HL-60 (cell line): ENCODE data around the gene KLRD1.

Source experiments
- DNase-seq, 2 experiments: peaks; one replicate each; pipeline ENCODE4 v3.0.0-alpha.2; 2010 to 2020; ENCODE audit warnings: low read depth in 1 of 2, low spot score in 1 of 2
- H3K27ac ChIP-seq: fragments of 250-450 bp; sonication (Bioruptor Pico); replicated peaks from 2 replicates; pipeline ENCODE4 v1.5.1; 2020; ENCODE audit warnings: mild to moderate bottlenecking, moderate library complexity
- H3K27me3 ChIP-seq: fragments of 250-450 bp; sonication (Bioruptor Pico); 2 replicates; pipeline ENCODE4 v1.5.1; 2021; ENCODE audit warnings: mild to moderate bottlenecking, moderate library complexity; ENCODE audit not compliant: insufficient read depth, poor library complexity, severe bottlenecking
- H3K4me3 ChIP-seq: replicated peaks from 2 replicates; pipeline ENCODE4 v1.5.1; 2011; ENCODE audit warnings: mild to moderate bottlenecking, control low read depth, low read length; ENCODE audit not compliant: insufficient read depth
- CTCF ChIP-seq: IDR thresholded peaks from one replicate; pipeline ENCODE4 v1.5.1; 2011; ENCODE audit warnings: low read length, control low read depth, inconsistent platforms; ENCODE audit not compliant: insufficient read depth
- GABPA ChIP-seq: IDR thresholded peaks from 2 replicates; pipeline ENCODE4 v1.6.1; 2012; ENCODE audit warnings: low read depth
- POLR2AphosphoS5 ChIP-seq: IDR thresholded peaks from 2 replicates; pipeline ENCODE4 v1.6.1; 2012; ENCODE audit warnings: low read depth
- REST ChIP-seq: IDR thresholded peaks from 2 replicates; pipeline ENCODE4 v1.6.1; 2012; ENCODE audit warnings: low read depth; ENCODE audit not compliant: insufficient replicate concordance
- SPI1 ChIP-seq: IDR thresholded peaks from 2 replicates; pipeline ENCODE4 v1.6.1; 2012; ENCODE audit warnings: low read depth, mild to moderate bottlenecking, borderline replicate concordance

Gene KLRD1

GRCh38 chr12:10358969-10359368 is 51.3 kb downstream of the KLRD1 start:
- Histone ChIP-seq H3K4me3 (no peak overlapping the region), H3K27ac (no peak overlapping the region), H3K27me3 (no peaks in the 10 kb centered on the region)
- DNase-seq: no peak
- TF ChIP-seq GABPA (no peak), SPI1 (no peak), REST (no peak), POLR2AphosphoS5 (no peak), CTCF (no peak)

GRCh38 chr12:10361084-10361483 is 53.4 kb downstream of the KLRD1 start:
- no peak overlapping the region for H3K27ac ChIP-seq
- no peak overlapping the region for H3K4me3 ChIP-seq
- no peak for DNase-seq
- TF ChIP-seq REST: no peak
- no peak for TF ChIP-seq CTCF
- TF ChIP-seq GABPA: no peak
- no peak for TF ChIP-seq SPI1
- no peak for TF ChIP-seq POLR2AphosphoS5
- H3K27me3 ChIP-seq: no peaks in the 10 kb centered on the region

GRCh38 chr12:10361622-10362021 is 54.0 kb downstream of the KLRD1 start:
- Histone ChIP-seq H3K27me3 (no peaks in the 10 kb centered on the region), H3K27ac (peak overlapping the region; percentile 14; the same call in 1 of the 2 replicates), H3K4me3 (no peak overlapping the region)
- TF ChIP-seq REST (no peak), GABPA (no peak), SPI1 (no peak), POLR2AphosphoS5 (no peak), CTCF (no peak)
- no peak for DNase-seq
